Transverse colon (tissue), 4 donors: ENCODE data around the gene CRTC3.

ENCODE experiments used
- EP300 ChIP-seq: sonication (generic); formaldehyde crosslinking; IDR thresholded peaks from one replicate; pipeline ENCODE4 v1.6.1; 2017; ENCODE audit warnings: antibody characterized with exemption, low read depth
- POLR2A ChIP-seq: fragments of 450-650 bp; IDR thresholded peaks from one replicate; pipeline ENCODE4 v1.6.1; 2016; ENCODE audit warnings: antibody characterized with exemption, mild to moderate bottlenecking, moderate library complexity
- POLR2AphosphoS5 ChIP-seq, 3 donors: sonication (generic); formaldehyde crosslinking; IDR thresholded peaks; one replicate each; pipeline ENCODE4 v1.6.1; 2016; ENCODE audit warnings: antibody characterized with exemption in 3 of 3
- TF ChIP-seq, protein P1 (sequence below), 5 experiments: fragments of 200-600 bp in 3 of 5; fragments of 450-650 bp in 2 of 5; sonication (generic) in 3 of 5; IDR thresholded peaks; 1 replicate in 2 of 5; 2 replicates in 3 of 5; pipeline ENCODE4 v1.5.1; 2016 to 2017; ENCODE audit warnings: antibody characterized with exemption in 5 of 5, inconsistent platforms in 3 of 5, mild to moderate bottlenecking in 2 of 5, moderate library complexity in 1 of 5

DNA sequence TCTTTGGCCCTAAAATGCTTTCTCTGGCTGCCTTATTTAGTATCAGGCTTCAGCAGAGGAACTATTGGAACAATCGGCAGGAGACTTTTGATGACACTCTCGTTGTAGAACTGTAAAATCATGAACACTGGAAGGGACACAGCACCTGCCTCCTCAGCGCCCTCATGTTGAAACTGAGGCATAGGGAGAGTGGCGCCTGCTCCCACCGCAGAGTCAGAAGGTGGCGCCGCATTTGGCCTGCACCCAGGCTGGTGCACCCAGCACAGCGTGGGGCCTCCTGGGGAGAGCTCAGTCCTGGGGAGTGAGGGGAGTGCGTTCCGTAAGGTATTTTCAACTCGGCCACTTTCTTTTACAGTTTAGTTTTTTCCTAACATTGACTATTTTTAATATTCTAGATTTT, 109.2 kb downstream of the CRTC3 start:
- TF ChIP-seq, protein P1, sequence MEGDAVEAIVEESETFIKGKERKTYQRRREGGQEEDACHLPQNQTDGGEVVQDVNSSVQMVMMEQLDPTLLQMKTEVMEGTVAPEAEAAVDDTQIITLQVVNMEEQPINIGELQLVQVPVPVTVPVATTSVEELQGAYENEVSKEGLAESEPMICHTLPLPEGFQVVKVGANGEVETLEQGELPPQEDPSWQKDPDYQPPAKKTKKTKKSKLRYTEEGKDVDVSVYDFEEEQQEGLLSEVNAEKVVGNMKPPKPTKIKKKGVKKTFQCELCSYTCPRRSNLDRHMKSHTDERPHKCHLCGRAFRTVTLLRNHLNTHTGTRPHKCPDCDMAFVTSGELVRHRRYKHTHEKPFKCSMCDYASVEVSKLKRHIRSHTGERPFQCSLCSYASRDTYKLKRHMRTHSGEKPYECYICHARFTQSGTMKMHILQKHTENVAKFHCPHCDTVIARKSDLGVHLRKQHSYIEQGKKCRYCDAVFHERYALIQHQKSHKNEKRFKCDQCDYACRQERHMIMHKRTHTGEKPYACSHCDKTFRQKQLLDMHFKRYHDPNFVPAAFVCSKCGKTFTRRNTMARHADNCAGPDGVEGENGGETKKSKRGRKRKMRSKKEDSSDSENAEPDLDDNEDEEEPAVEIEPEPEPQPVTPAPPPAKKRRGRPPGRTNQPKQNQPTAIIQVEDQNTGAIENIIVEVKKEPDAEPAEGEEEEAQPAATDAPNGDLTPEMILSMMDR (IDR thresholded peaks at IDR 0.05) = no peak
- TF ChIP-seq POLR2A (no peak), POLR2AphosphoS5 (IDR thresholded peaks at IDR 0.05) (no peak), EP300 (no peak)
